ENCODE measurements around the gene FAM240B.

The FAM240B gene

DNA sequence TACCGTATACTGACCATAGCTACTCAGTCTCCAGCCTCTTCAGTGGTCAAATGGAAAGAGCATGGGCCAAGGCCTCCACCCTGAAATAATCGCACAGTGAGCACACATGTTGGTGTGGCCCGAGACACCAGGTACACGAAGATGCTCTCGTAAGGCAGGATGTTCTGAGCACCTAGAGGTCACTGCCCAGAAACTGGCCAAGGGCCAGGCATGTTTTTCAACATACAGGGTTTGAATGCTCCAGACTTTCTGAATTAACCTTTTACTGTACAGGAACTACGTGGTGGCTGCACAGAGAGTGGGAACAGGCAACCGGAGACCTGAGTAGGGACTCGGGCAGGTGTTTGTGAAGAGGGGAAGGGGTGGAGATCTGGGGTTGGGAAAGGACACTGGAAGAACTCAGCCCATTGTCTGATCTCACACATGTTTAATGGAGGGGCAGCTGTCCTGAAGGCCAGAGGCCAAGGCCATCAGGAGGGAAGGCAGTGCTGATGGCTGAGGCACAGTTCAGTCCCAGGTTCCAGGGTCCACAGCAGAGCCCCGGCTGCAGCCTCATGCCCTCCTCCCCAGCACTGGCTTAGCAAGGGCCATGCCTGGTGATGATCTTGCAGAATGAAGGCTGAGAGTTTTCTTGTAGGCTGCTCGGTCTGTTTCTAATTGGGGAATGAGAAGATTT, 51.0 kb downstream of the FAM240B start:
- DNase-seq = no peak

DNA sequence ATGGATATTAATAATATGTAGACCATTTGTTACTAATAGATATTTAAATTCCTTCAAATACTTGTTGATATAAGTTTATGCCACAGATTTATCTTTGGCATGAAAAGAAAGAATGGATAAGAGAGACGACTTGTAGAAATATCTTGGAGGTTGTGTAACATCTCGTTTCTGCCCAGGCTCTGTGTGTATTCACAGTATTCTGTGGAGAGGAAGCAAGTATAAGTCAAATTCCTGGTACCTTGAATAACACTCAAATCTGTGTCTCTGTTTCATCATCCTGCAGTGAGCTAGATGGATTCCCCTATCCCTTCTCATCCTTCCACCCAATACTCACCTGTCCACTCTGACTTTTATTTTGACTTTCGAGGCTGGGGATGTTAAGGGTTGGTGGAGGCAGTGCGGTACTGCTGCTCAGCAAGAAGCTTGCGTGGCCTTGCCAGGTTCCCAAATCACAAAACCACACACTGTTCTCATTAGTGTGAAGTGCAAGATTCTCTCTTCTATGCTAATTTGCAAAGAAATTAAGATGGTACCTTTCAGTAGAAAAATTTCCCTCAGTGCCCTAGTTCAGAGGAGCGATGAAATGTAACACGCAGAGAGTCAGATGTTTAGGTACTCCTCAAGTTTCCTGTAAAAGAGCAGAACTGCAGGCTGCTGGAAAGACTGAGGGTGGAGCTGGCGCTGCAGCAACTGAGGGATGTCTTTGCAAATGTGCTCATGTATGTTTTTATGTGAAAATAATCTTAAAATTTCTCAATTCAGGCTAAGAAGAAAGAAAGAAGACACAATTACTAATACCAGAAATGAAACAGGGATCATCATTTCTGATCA, 57.0 kb downstream of the FAM240B start:
- DNase-seq = no peak

DNA sequence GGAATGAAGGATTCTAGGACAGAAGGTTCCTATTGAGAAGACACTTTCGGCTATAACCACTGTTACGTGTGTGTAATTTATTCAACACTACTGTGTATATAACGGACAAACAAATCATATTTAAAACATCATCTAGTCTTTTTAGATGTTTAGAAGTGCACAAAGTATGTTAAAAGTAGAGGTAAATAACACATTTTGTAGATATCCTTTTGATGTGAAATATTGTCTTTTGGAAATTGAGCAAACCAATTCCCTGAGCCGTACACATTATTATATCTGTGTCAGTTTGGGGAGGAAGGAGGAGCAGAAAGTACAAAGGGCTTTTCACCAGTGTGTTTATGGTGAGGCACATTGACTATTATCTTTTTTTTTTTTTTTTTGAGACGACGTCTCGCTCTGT, 60.4 kb downstream of the FAM240B start:
- no peak for DNase-seq

DNA sequence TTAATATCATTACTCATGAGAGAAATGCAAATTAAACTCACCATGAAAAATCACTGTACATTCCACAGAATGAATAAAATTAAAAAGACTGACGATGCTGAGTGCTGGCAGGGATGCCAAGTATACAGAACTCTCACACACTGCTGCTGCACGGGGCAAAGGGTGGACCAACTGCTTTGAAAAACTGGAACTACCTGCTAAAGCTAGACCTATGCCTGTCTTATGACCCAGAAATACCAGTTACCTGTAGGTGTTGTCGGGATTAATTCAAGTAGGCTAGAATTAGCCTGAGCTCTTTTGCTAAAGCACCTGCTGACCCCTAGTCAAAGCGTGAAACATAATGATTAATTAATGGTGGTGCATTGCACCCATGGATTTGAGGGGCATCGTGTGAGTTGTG, 63.0 kb downstream of the FAM240B start:
- DNase-seq = no peak

DNA sequence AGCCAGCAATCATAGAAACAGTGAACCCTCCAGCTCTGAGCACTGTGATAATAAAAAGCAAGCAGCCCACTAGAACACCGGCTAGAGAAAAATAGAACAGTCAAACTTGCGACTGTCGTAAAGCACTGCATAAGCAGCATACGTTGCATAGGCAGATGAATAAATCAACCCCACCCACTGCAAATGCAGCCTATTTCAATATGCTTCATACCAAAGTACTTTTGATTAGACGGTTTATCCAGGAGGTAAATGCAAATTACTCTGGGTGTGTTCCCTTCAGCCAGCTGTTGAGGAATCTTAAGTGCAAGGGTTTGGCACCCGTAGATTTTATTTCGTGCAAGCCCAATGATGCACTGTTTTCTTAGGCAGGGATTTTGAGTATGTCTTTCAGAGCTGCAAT, 67.4 kb downstream of the FAM240B start:
- no peak for DNase-seq

DNA sequence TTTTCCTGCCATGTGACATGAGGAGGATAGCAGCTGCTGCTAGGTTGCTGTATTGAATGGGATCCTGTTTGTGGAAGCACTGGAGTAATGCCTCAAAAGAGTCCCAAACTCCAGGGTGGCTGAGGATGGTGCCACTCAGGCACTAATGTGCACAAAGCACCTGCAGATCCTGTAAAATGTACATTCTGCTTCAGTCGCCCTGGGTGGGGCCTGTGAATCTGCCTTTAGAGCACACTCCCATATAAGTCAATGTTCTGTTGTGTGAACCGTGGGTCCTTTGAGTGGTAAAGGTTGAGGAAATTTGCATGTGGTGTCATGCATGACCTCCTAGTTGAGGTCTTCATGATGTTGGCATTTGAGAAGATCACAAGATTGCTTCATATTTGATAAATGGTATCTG, 67.9 kb downstream of the FAM240B start:
- DNase-seq = no peak

DNA sequence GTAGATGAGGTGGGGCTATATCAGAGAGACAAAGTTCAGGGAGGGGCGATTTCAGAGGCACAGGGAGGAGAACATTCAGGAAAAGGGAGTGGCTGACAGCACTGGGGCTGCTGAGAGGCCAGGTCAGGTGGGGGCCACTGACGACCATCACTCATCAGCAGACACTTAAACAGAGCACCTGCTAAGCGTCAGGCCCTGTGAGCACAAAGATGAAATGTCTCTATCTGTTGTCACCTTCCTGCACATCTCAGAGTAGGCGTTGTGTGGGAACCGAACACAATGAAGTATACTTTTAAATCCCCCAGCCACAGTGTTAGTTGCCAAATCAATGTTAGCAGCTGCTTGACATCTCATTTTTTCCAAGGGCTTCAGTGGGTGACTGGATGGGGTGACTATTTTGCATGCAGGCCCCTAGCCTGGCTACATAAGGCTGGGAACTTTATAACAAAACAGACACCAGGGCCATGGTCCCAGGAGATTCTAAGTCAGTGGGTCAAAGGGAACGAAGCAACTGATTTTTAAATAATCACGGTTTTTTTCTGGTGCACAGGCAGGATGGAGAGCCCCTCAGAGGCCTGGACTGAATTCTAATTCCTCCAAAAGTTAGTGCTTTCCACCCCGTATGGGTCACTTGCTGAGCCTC, 68.4 kb downstream of the FAM240B start:
- no peak for DNase-seq

DNA sequence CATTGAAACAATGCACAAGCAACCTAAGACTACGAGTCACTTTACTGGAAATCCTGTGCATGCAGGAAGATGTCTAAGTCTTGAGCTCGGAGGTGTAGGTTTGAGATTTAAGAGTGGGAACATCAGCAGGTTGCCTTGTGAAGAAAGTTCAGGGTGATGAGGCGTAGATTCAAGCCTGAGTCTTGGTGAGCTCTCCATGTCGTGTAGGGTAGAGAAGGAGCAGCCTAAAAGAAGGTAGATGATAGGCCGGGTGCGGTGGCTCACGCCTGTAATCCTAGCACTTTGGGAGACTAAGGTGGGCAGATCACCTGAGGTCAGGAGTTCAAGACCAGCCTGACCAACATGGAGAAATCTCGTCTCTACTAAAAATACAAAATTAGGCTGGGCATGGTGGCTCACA, 69.4 kb downstream of the FAM240B start:
- no peak for DNase-seq

DNA sequence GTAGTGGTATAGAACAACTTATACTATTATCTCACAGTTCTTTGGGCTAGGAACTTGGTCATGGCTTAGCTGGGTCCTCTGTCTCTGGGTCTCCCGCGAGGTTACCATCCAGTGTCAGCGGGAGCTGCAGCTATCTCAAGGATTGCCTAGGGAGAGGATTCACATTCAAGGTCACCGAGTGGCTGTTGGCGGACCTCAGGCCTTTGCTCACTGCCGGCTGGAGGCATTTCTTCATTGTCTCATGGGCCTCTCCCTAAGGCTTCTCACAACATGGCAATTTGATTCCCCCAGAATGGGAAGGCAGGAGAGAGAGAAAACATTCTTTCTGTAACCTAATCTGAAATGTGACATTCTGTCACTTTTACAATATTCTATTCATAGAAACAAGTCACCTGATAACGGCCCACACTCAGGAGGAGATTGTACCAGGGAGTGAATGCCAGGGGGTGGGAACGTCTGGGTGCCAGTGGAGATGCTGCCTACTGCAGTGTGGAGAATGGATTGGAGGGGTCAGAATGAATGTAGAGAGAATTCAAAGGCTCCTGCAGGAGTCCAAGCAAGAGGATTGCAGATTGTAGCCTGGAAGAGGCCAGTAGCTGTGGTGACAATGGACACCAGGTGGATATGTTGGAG, 70.1 kb downstream of the FAM240B start:
- no peak for DNase-seq

DNA sequence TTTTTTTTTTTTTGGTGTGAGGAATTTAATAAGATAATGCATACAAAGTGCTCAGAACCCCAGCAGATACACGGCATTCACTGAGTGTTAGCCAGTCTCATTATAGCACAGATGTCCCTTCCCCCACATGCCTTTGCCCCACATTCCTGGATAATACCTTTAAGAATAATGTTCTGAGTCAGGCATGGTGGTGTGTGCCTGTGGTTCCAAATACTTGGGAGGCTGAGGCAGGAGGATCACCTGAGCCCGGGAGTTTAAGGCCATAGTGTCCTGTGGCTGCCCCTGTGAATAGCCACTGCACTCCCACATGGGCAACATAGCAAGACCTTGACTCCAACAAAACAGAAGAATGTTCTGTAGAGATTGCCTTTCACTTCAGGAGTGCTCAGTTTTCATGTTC, 75.3 kb downstream of the FAM240B start:
- no peak for DNase-seq
